Measurements from ENCODE around the gene THUMPD1.
A peak's percentile ranks its signal among the peaks of the same experiment; 100 is the strongest.
"Not testable (repeated sequence)": the region's sequence is repeated elsewhere in the genome, so short reads cannot be mapped to it uniquely, and the experiment has no call there.

The THUMPD1 gene

GRCh38 chr16:20768818-20769217 is 27.2 kb upstream of the THUMPD1 start:
- DNase-seq (ENCODE audit: low spot score) = no peak
- no peak for TF ChIP-seq CTCF (IDR thresholded peaks at IDR 0.05; ENCODE audit: extremely low read depth, missing control alignments)

DNA sequence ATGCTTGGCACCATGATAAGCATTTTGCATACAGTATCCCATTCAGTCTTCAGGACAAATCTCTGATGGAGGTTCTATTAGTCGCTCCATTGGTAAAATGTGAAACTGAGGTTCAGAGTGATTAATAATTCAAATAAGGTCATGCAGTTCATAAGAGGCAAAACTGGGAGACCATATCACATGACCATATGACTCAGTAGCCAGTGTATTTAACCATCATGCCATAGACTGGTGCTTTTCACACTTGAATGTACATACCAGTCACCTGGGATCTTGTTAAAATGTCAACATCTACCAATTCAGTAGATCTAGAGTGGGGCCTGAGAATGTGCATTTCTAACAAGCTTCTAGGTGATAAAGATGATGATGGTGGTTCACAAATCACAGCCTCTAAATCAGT is 26.5 kb upstream of the THUMPD1 start:
- DNase-seq (ENCODE audit: low spot score) = no peak
- TF ChIP-seq CTCF (IDR thresholded peaks at IDR 0.05; ENCODE audit: extremely low read depth, missing control alignments) = no peak

- no peak for DNase-seq (ENCODE audit: low spot score)
- no peak for TF ChIP-seq CTCF (IDR thresholded peaks at IDR 0.05; ENCODE audit: extremely low read depth, missing control alignments)
Observed at GRCh38 chr16:20767577-20767976, 26.0 kb upstream of the THUMPD1 start.

DNA sequence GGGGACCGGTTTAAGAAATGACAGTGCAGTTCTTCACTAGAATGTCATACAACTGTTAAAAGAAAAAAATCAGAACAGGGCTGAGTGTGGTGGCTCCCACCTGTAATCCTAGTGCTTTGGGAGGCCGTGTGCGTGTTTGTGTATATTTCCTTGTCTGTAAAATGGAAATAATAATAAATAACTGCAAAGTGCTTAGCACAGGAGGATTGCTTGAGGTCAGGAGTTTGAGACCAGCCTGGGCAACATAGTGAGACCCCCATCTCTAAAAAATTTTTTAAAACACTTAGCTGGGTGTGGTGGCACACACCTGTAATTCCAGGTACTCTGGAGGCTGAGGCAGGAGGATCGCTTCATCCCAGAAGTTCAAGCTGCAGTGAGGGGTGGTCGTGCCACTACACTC is 24.7 kb upstream of the THUMPD1 start:
- no peak for TF ChIP-seq CTCF (IDR thresholded peaks at IDR 0.05; ENCODE audit: extremely low read depth, missing control alignments)
- DNase-seq (ENCODE audit: low spot score) = no peak

DNA sequence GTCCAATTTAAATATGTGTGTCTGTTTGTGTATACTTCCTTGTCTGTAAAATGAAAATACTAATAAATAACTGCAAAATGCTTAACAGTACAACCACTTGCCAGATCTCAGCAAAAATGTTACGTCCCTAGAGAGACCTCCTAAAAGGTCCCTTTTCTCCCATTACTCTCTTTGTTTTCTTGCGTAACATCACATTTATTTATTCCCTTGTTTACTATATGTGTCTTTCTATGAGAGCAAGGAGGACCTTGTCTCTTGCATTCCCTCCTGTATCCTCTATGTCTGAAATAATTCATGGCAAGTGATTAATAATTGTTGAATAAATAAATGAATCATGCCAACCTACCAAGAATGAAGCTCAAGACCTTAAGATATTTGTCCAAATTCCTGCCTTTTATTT is 24.1 kb upstream of the THUMPD1 start:
- TF ChIP-seq CTCF (IDR thresholded peaks at IDR 0.05; ENCODE audit: extremely low read depth, missing control alignments) = no peak
- no peak for DNase-seq (ENCODE audit: low spot score)

GRCh38 chr16:20764448-20764847 is 22.8 kb upstream of the THUMPD1 start:
- not testable (repeated sequence) for DNase-seq (ENCODE audit: low spot score)

DNA sequence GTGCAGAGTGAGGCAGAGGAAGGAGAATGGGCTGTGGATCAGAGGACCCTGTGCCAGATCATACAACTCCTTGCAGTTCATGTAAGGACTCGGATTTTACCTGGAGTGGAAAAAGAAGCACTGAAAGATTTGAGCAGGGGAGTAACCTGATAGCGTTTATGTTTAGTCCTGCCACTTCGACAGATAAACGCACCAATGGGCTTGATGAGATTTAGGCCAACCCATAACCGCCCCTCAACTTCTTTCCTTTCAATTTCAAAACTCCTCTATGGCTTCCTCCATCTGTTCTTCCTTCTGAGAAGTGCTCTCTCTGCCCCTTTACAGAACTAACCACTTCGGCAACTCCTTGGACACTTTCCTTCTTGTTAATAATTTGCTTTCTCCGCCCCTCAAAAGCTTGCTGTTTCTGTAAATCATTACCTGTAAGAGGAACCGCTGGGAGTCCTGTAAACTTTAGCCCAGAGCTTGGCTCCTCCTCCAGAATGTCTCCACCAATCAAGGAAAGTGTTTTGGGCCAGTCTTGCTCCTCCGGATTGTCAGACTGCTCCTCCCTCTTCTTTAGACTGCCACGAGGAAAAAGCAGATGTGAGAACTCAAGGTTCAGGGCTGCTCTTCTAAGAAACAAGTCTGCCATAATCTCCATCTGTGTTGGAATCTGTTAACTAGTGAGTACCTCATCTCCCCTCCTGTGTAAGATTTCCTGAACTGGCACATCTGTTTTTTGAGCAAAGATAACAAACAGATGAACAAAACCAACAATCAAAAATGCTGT is 22.0 kb upstream of the THUMPD1 start, which contains the start of gene ACSM3:
ACSM3 (plus strand) TSS at position 554 of the 772 bp plus-strand sequence. CDS start 6,021 bp downstream, outside the sequence.
- no peak for TF ChIP-seq CTCF (IDR thresholded peaks at IDR 0.05; ENCODE audit: extremely low read depth, missing control alignments)
- DNase-seq (ENCODE audit: low spot score) = peak; percentile 84

All from GM20000 (cell line).